ENCODE data around the gene PPP1R16B.

Gene PPP1R16B

DNA sequence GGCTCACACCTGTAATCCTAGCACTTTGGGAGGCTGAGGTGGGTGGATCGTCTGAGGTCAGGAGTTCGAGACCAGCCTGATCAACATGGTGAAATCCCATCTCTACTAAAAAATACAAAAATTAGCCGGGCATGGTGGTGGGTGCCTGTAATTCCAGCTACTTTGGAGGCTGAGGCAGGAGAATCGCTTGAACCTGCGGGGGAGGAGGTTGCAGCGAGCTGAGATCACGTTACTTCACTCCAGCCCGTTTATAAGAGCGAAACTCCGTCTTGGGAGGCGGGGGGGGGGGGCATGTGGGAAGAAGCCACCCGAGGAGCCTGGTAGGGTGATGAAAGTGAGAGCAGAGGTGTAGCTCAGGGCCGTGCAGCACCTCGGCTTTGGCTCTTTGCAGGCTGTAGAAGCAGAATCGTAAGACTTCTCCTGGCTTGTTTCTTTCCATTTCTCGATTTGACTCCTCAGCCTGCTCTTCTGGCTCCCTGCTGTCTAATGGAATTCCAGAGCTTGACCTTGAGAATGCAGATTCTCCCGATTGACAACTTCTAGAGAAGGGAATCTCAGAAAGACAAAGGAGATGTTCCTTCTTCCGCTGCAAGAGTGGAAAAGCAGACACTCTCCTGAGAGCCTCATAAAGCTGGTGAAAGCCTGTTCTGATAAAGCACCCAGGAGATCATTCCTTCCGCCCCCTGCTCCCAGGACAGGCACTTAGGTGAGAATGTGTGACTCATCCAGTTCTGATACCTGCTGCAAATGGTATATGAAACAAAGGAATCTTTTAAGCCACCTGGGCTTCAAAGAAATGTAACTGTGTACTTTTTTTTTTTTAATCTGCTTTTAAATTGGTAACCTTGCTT lies 26.0 kb upstream of the PPP1R16B start:
- TF ChIP-seq TAF1 (IDR thresholded peaks at IDR 0.05; ENCODE audit: borderline replicate concordance, insufficient read depth, low read length), result no peak
- no peak for TF ChIP-seq FOXP2 (optimal IDR thresholded peaks at IDR 0.05; ENCODE audit: borderline replicate concordance, extremely low read depth, extremely low read length, insufficient read depth)
- no peak for TF ChIP-seq POLR2AphosphoS5 (IDR thresholded peaks at IDR 0.05; ENCODE audit: low read depth, low read length)

DNA sequence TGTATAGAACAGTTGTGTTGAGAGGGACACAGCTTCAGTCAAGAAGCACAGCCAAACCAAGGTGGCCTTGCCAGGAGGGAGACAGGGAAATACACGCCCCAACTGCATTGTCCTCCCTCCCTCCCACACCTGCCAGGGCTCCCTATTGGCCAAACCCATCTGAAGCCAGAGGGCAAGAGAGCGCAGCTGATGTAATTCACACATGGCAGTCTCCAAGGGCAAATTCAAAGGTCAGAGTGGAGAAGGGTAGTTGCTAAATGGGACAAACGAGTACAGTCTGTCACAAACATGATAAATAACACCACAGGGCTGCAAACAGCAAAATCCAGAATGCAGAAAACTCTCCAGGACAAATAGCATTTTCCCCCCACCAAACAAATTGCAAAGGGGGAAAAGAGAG lies 23.2 kb upstream of the PPP1R16B start:
- TF ChIP-seq, protein P1, sequence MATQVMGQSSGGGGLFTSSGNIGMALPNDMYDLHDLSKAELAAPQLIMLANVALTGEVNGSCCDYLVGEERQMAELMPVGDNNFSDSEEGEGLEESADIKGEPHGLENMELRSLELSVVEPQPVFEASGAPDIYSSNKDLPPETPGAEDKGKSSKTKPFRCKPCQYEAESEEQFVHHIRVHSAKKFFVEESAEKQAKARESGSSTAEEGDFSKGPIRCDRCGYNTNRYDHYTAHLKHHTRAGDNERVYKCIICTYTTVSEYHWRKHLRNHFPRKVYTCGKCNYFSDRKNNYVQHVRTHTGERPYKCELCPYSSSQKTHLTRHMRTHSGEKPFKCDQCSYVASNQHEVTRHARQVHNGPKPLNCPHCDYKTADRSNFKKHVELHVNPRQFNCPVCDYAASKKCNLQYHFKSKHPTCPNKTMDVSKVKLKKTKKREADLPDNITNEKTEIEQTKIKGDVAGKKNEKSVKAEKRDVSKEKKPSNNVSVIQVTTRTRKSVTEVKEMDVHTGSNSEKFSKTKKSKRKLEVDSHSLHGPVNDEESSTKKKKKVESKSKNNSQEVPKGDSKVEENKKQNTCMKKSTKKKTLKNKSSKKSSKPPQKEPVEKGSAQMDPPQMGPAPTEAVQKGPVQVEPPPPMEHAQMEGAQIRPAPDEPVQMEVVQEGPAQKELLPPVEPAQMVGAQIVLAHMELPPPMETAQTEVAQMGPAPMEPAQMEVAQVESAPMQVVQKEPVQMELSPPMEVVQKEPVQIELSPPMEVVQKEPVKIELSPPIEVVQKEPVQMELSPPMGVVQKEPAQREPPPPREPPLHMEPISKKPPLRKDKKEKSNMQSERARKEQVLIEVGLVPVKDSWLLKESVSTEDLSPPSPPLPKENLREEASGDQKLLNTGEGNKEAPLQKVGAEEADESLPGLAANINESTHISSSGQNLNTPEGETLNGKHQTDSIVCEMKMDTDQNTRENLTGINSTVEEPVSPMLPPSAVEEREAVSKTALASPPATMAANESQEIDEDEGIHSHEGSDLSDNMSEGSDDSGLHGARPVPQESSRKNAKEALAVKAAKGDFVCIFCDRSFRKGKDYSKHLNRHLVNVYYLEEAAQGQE (IDR thresholded peaks at IDR 0.05; ENCODE audit: insufficient read depth in 1 of 2, low read depth in 2 of 2, low read length in 2 of 2), result no peak
- no peak for TF ChIP-seq SIN3A (IDR thresholded peaks at IDR 0.05; ENCODE audit: borderline replicate concordance, insufficient read depth, low read length)
- no peak for TF ChIP-seq POLR2AphosphoS5 (IDR thresholded peaks at IDR 0.05; ENCODE audit: low read depth, low read length)
- no peak for TF ChIP-seq TAF1 (IDR thresholded peaks at IDR 0.05; ENCODE audit: borderline replicate concordance, insufficient read depth, low read length)
- TF ChIP-seq FOXP2 (optimal IDR thresholded peaks at IDR 0.05; ENCODE audit: borderline replicate concordance, extremely low read depth, extremely low read length, insufficient read depth), result no peak

DNA sequence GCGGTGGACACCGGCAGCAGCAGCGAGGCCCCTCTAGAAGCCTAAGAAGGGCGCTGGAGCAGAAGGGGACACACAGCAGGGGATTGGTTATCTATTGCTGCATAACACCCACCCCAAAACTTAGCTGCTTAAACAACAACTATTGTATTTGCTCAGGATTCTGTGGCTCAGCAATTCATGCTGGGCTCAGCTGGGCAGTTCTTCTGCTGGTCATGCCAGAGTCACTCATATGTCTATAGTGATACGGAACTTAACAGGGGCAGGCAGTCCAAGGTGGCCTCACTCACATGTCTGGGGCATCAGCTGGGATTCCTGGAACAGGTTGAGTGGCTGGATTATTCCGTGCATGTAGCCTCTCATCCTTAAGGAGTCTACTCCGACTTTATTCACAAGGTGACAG lies 17.6 kb upstream of the PPP1R16B start:
- TF ChIP-seq POLR2AphosphoS5 (IDR thresholded peaks at IDR 0.05; ENCODE audit: low read depth, low read length), result no peak
- no peak for TF ChIP-seq SIN3A (IDR thresholded peaks at IDR 0.05; ENCODE audit: borderline replicate concordance, insufficient read depth, low read length)
- no peak for TF ChIP-seq TAF1 (IDR thresholded peaks at IDR 0.05; ENCODE audit: borderline replicate concordance, insufficient read depth, low read length)
- TF ChIP-seq FOXP2 (optimal IDR thresholded peaks at IDR 0.05; ENCODE audit: borderline replicate concordance, extremely low read depth, extremely low read length, insufficient read depth), result no peak
- TF ChIP-seq, protein P1 (IDR thresholded peaks at IDR 0.05; ENCODE audit: insufficient read depth in 1 of 2, low read depth in 2 of 2, low read length in 2 of 2), result no peak

DNA sequence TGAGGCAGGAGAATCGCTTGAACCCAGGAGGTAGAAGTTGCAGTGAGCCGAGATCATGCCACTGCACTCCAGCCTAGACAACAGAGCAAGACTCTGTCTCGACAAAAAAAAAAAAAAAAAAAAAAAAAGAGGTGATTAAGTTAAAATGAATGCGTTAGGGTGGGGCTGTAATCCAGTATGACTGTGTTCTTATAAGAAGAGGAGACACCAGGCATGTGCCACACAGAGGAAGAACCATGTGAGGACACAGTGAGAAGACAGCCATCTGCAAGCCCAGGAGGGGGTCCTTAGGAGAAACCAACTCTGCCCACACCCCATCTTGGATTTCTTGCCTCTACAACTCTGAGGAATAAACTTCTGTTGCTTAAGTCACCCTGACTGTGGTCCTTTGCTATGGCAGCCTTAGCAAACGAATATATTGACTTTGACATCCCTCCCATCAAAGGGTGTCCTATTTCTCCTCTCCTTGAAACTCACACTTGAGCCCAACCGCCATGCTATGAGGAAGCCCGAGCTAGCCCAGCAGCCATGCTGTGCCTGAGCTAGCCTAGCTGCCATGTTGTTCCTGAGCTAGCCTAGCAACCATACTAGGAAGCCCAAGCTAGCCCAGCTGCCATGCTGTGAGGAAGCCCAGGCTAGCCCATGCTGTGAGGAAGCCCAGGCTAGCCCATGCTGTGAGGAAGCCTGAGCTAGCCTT lies 15.8 kb upstream of the PPP1R16B start:
- TF ChIP-seq POLR2AphosphoS5 (IDR thresholded peaks at IDR 0.05; ENCODE audit: low read depth, low read length) (no peak), FOXP2 (optimal IDR thresholded peaks at IDR 0.05; ENCODE audit: borderline replicate concordance, extremely low read depth, extremely low read length, insufficient read depth) (no peak), TAF1 (IDR thresholded peaks at IDR 0.05; ENCODE audit: borderline replicate concordance, insufficient read depth, low read length) (no peak), SIN3A (IDR thresholded peaks at IDR 0.05; ENCODE audit: borderline replicate concordance, insufficient read depth, low read length) (no peak)
- TF ChIP-seq, protein P1 (IDR thresholded peaks at IDR 0.05; ENCODE audit: insufficient read depth in 1 of 2, low read depth in 2 of 2, low read length in 2 of 2), result no peak

DNA sequence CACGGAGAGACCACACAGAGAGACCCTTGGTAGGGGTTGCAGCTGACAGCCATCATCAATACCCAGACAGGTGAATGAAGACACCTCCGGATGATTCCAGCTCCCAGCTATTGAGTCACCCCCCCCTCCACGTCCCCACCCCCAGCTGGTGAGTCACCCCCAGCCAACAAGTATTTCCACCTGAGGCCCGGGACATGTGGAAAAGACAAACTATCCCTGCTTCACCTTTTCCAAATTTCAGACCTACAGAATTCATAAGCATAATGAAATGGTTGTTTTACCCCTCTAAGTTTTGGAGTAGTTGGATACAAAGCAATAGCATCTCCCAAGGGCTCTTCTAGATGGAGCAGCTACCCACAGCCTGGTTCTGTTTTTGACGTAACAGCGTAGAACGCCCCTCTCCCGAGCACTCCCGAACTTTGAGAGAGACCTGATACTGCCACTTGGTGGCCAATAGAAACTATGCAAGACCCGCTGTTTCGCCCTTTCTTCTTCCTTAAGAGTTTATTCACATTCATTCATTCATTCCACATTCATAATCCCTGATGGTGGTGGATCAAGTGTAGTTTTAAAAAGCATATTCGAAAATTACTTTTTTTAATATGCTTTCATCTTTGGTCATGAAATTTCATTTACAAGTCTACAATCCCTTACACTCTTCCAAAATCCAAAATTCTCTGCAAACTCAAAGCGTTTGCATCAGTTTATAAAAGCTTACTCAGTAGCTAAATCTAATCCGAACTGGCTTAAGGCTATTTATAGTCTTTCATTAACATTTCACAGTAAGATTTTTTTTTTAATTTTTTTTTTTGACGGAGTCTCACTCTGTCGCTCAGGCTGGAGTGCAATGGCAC lies 15.1 kb upstream of the PPP1R16B start:
- no peak for TF ChIP-seq POLR2AphosphoS5 (IDR thresholded peaks at IDR 0.05; ENCODE audit: low read depth, low read length)
- no peak for TF ChIP-seq SIN3A (IDR thresholded peaks at IDR 0.05; ENCODE audit: borderline replicate concordance, insufficient read depth, low read length)
- TF ChIP-seq FOXP2 (optimal IDR thresholded peaks at IDR 0.05; ENCODE audit: borderline replicate concordance, extremely low read depth, extremely low read length, insufficient read depth), result no peak
- TF ChIP-seq, protein P1 (IDR thresholded peaks at IDR 0.05; ENCODE audit: insufficient read depth in 1 of 2, low read depth in 2 of 2, low read length in 2 of 2), result no peak
- TF ChIP-seq TAF1 (IDR thresholded peaks at IDR 0.05; ENCODE audit: borderline replicate concordance, insufficient read depth, low read length), result no peak
